Fibroblast of the aortic adventitia (primary cell): Measurements from ENCODE around the gene PTK6. TPM values are rescaled to one million over a fixed set of nuclear protein-coding genes. Genes with fewer than 3 reads are reported as not detected.

Experiments
- DNase-seq: peaks from one replicate; pipeline ENCODE4 v3.0.0-alpha.2; 2010; ENCODE audit warnings: low read depth
- H3K4me3 ChIP-seq: 2 replicates; pipeline ENCODE4 v1.5.1; 2011; ENCODE audit warnings: low read depth, mild to moderate bottlenecking, control low read depth, low read length, moderate library complexity
- CTCF ChIP-seq: IDR thresholded peaks from 2 replicates; pipeline ENCODE4 v1.5.1; 2011; ENCODE audit warnings: mild to moderate bottlenecking, low read length, control low read depth, inconsistent platforms; ENCODE audit not compliant: insufficient read depth
- total RNA-seq: library from RNA; depleted of rRNA; stranded (reverse); fragments of >200 nt; gene quantifications from 2 replicates; pipeline ENCODE4 v1.2.3, GENCODE V29; 2012; ENCODE audit warnings: low replicate concordance

Gene PTK6
- total RNA-seq, 1 donor = not detected

GRCh38 chr20:63578224-63579016 is 41.2 kb upstream of the PTK6 start:
- no peak for DNase-seq
- TF ChIP-seq CTCF = no peak
- no peak overlapping the region for H3K4me3 ChIP-seq

- H3K4me3 ChIP-seq = no peak overlapping the region
- no peak for DNase-seq
- no peak for TF ChIP-seq CTCF
These were observed 40.2 kb upstream of the PTK6 start for GRCh38 chr20:63577317-63577894.

- no peak for TF ChIP-seq CTCF
- peak; percentile 36 for DNase-seq
- no peak overlapping the region for H3K4me3 ChIP-seq
These were observed 39.1 kb upstream of the PTK6 start for GRCh38 chr20:63576311-63576710.

- no peak overlapping the region for H3K4me3 ChIP-seq
- DNase-seq = peak; percentile 27
- no peak for TF ChIP-seq CTCF
These were observed 37.9 kb upstream of the PTK6 start for GRCh38 chr20:63574829-63575743.

- peak; percentile 48 for DNase-seq
- no peak for TF ChIP-seq CTCF
- peak within 1 kb of the TSS; percentile 88 for H3K4me3 ChIP-seq
These were observed 37.1 kb upstream of the PTK6 start, which contains the start of gene HELZ2 for GRCh38 chr20:63574156-63574828. Gene HELZ2, minus strand, starts transcription at chr20:63574239. Its CDS starts 1,854 bp downstream, at chr20:63572385.

- no peak for TF ChIP-seq CTCF
- peak overlapping the region; percentile 88 for H3K4me3 ChIP-seq
- no peak for DNase-seq
These were observed 36.5 kb upstream of the PTK6 start for GRCh38 chr20:63573647-63574131.
